MM.1S (cell line): ENCODE data around the gene CDX1.

ENCODE experiments used
- DNase-seq: peaks from one replicate; pipeline ENCODE4 v3.0.0-alpha.2; 2015
- H2AFZ ChIP-seq: fragments of 300-600 bp; sonication (generic); 2 replicates; pipeline ENCODE4 v1.6.0; 2016; ENCODE audit warnings: antibody characterized with exemption, low read length
- H3F3A ChIP-seq: fragments of 300-600 bp; sonication (generic); 2 replicates; pipeline ENCODE4 v1.6.1; 2016; ENCODE audit warnings: mild to moderate bottlenecking, antibody characterized with exemption, low read length, moderate library complexity, mixed read lengths; ENCODE audit not compliant: insufficient read depth
- H3K27ac ChIP-seq: fragments of 300-600 bp; sonication (generic); 2 replicates; pipeline ENCODE4 v1.5.1; 2016; ENCODE audit warnings: mild to moderate bottlenecking, low read length
- H3K27me3 ChIP-seq: fragments of 300-600 bp; sonication (generic); replicated peaks from 2 replicates; pipeline ENCODE4 v1.6.0; 2016; ENCODE audit warnings: low read length; ENCODE audit not compliant: insufficient read depth
- H3K36me3 ChIP-seq: fragments of 300-600 bp; sonication (generic); replicated peaks from 2 replicates; pipeline ENCODE4 v1.6.1; 2016; ENCODE audit warnings: mild to moderate bottlenecking, low read length, mixed read lengths; ENCODE audit not compliant: insufficient read depth
- H3K4me1 ChIP-seq: fragments of 300-600 bp; sonication (generic); 2 replicates; pipeline ENCODE4 v1.6.1; 2016; ENCODE audit warnings: low read length, mixed read lengths
- H3K4me2 ChIP-seq: fragments of 300-600 bp; sonication (generic); 2 replicates; pipeline ENCODE4 v1.6.0; 2016; ENCODE audit warnings: low read depth, low read length
- H3K4me3 ChIP-seq: fragments of 300-600 bp; sonication (generic); 2 replicates; pipeline ENCODE4 v1.5.1; 2016; ENCODE audit warnings: low read length, mixed read lengths
- H3K79me2 ChIP-seq: fragments of 300-600 bp; sonication (generic); 2 replicates; pipeline ENCODE4 v1.6.1; 2016; ENCODE audit warnings: mixed run types, low read length, mixed read lengths
- H3K9ac ChIP-seq: fragments of 300-600 bp; sonication (generic); 2 replicates; pipeline ENCODE4 v1.6.1; 2016; ENCODE audit warnings: low read length, mixed read lengths
- H3K9me2 ChIP-seq: fragments of 300-600 bp; sonication (generic); replicated peaks from 2 replicates; pipeline ENCODE4 v1.6.1; 2016; ENCODE audit warnings: mild to moderate bottlenecking, low read length, mixed read lengths; ENCODE audit not compliant: insufficient read depth
- H3K9me3 ChIP-seq: fragments of 300-600 bp; sonication (generic); replicated peaks from 2 replicates; pipeline ENCODE4 v1.6.1; 2016; ENCODE audit warnings: mild to moderate bottlenecking, low read length, mixed read lengths; ENCODE audit not compliant: insufficient read depth
- H4K20me1 ChIP-seq: fragments of 300-600 bp; sonication (generic); 2 replicates; pipeline ENCODE4 v1.6.1; 2016; ENCODE audit warnings: mild to moderate bottlenecking, low read length, moderate library complexity, mixed read lengths; ENCODE audit not compliant: insufficient read depth
- EZH2 ChIP-seq: fragments of 300-600 bp; sonication (generic); optimal IDR thresholded peaks from 2 replicates; pipeline ENCODE3; 2017; ENCODE audit warnings: low read depth, mild to moderate bottlenecking, antibody characterized with exemption, low read length, mixed read lengths
- EZH2phosphoT487 ChIP-seq: fragments of 300-600 bp; sonication (generic); IDR thresholded peaks from 2 replicates; pipeline ENCODE4 v1.6.1; 2018; ENCODE audit warnings: antibody characterized with exemption, low read length
- TF ChIP-seq, protein P1 (sequence below): fragments of 300-600 bp; sonication (generic); IDR thresholded peaks from 2 replicates; pipeline ENCODE4 v1.5.1; 2016; ENCODE audit warnings: antibody characterized with exemption, low read length, mixed read lengths

CDX1 gene

GRCh38 chr5:150119421-150120061 is 47.0 kb upstream of the CDX1 start:
- DNase-seq: no peak
- Histone ChIP-seq H3K79me2 (no peaks in the 10 kb centered on the region), H3K36me3 (no peaks in the 10 kb centered on the region), H3F3A (no peaks in the 10 kb centered on the region), H3K27me3 (no peaks in the 10 kb centered on the region), H4K20me1 (no peaks in the 10 kb centered on the region), H3K4me1 (no peaks in the 10 kb centered on the region), H3K9me2 (no peaks in the 10 kb centered on the region), H3K4me2 (no peak overlapping the region), H2AFZ (no peak overlapping the region), H3K4me3 (no peak overlapping the region), H3K9ac (no peak overlapping the region), H3K9me3 (no peaks in the 10 kb centered on the region), H3K27ac (no peak overlapping the region)
- no peak for TF ChIP-seq EZH2
- TF ChIP-seq, protein P1, sequence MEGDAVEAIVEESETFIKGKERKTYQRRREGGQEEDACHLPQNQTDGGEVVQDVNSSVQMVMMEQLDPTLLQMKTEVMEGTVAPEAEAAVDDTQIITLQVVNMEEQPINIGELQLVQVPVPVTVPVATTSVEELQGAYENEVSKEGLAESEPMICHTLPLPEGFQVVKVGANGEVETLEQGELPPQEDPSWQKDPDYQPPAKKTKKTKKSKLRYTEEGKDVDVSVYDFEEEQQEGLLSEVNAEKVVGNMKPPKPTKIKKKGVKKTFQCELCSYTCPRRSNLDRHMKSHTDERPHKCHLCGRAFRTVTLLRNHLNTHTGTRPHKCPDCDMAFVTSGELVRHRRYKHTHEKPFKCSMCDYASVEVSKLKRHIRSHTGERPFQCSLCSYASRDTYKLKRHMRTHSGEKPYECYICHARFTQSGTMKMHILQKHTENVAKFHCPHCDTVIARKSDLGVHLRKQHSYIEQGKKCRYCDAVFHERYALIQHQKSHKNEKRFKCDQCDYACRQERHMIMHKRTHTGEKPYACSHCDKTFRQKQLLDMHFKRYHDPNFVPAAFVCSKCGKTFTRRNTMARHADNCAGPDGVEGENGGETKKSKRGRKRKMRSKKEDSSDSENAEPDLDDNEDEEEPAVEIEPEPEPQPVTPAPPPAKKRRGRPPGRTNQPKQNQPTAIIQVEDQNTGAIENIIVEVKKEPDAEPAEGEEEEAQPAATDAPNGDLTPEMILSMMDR: no peak

- no peak overlapping the region for H3K9ac ChIP-seq
- H3F3A ChIP-seq: no peaks in the 10 kb centered on the region
- no peak overlapping the region for H2AFZ ChIP-seq
- DNase-seq: no peak
- no peaks in the 10 kb centered on the region for H3K36me3 ChIP-seq
- no peaks in the 10 kb centered on the region for H4K20me1 ChIP-seq
- no peak overlapping the region for H3K27ac ChIP-seq
- H3K4me1 ChIP-seq: no peaks in the 10 kb centered on the region
- no peak overlapping the region for H3K4me2 ChIP-seq
- H3K9me3 ChIP-seq: no peaks in the 10 kb centered on the region
- H3K27me3 ChIP-seq: no peaks in the 10 kb centered on the region
- no peaks in the 10 kb centered on the region for H3K79me2 ChIP-seq
- no peak for TF ChIP-seq EZH2phosphoT487
- TF ChIP-seq, protein P1: no peak
- TF ChIP-seq EZH2: no peak
- no peak overlapping the region for H3K4me3 ChIP-seq
- no peaks in the 10 kb centered on the region for H3K9me2 ChIP-seq
Measured at GRCh38 chr5:150120062-150120441, 46.5 kb upstream of the CDX1 start.

GRCh38 chr5:150120617-150121447 is 45.7 kb upstream of the CDX1 start:
- no peaks in the 10 kb centered on the region for H3K4me1 ChIP-seq
- H3F3A ChIP-seq: no peaks in the 10 kb centered on the region
- H3K36me3 ChIP-seq: no peaks in the 10 kb centered on the region
- H3K27me3 ChIP-seq: no peaks in the 10 kb centered on the region
- no peaks in the 10 kb centered on the region for H3K79me2 ChIP-seq
- no peak overlapping the region for H3K4me2 ChIP-seq
- no peak for DNase-seq
- H3K9me2 ChIP-seq: no peaks in the 10 kb centered on the region
- no peaks in the 10 kb centered on the region for H4K20me1 ChIP-seq
- no peak overlapping the region for H3K9ac ChIP-seq
- no peak overlapping the region for H2AFZ ChIP-seq
- H3K4me3 ChIP-seq: no peak overlapping the region
- no peak for TF ChIP-seq EZH2phosphoT487
- TF ChIP-seq EZH2: no peak
- TF ChIP-seq, protein P1: no peak
- H3K9me3 ChIP-seq: no peaks in the 10 kb centered on the region
- no peak overlapping the region for H3K27ac ChIP-seq
